Fibroblast of lung (primary cell): ENCODE results near the gene TMEM11.

Experiments used
- EZH2 ChIP-seq: IDR thresholded peaks from 2 replicates; pipeline ENCODE4 v1.5.1; 2012; ENCODE audit warnings: low read length, control low read depth, mild to moderate bottlenecking; ENCODE audit errors: missing control alignments
- TF ChIP-seq, protein P1 (sequence below), 2 donors: IDR thresholded peaks in 1 of 2; conservative IDR thresholded peaks in 1 of 2; 1 replicate in 1 of 2; 2 replicates in 1 of 2; pipeline ENCODE4 v1.5.1; 2011 to 2012; ENCODE audit warnings: low read length in 2 of 2, control low read depth in 1 of 2, inconsistent platforms in 1 of 2, low read depth in 1 of 2, mild to moderate bottlenecking in 1 of 2

DNA sequence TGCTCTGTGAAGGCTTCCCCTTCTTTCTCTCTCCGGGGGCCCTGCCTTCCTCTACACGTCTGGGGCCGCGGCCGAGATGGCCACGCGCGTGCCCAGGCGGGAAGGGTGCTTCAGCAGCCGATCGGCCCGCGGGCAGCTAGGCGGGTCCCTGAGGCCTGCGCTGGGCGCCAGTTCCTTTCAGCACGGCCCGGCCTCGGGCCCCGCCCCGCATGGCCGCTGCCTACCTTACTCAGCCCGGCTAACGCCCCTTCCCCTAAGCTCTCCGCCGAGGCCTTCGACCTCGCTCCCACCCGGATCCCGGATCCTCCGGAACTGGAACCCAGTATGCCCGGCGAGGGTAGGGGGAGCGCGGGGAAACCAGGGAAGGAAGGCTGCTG, 335 bp downstream of the TMEM11 start:
- no peak for TF ChIP-seq EZH2
- TF ChIP-seq, protein P1, sequence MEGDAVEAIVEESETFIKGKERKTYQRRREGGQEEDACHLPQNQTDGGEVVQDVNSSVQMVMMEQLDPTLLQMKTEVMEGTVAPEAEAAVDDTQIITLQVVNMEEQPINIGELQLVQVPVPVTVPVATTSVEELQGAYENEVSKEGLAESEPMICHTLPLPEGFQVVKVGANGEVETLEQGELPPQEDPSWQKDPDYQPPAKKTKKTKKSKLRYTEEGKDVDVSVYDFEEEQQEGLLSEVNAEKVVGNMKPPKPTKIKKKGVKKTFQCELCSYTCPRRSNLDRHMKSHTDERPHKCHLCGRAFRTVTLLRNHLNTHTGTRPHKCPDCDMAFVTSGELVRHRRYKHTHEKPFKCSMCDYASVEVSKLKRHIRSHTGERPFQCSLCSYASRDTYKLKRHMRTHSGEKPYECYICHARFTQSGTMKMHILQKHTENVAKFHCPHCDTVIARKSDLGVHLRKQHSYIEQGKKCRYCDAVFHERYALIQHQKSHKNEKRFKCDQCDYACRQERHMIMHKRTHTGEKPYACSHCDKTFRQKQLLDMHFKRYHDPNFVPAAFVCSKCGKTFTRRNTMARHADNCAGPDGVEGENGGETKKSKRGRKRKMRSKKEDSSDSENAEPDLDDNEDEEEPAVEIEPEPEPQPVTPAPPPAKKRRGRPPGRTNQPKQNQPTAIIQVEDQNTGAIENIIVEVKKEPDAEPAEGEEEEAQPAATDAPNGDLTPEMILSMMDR (conservative IDR thresholded peaks at IDR 0.05 in 1 of 2, IDR thresholded peaks at IDR 0.05 in 1 of 2; ENCODE audit: low read depth in 1 of 2, low read length in 2 of 2) = no peak
